Stomach (tissue), 9 donors: ENCODE results near the gene PRR23E. TPM values are rescaled to one million over a fixed set of nuclear protein-coding genes. Genes with fewer than 3 reads are reported as not detected.

Source experiments
- DNase-seq, 2 donors: peaks; one replicate each; pipeline versions ENCODE4 v3.0.0 to v3.0.0-alpha.2; 2013 to 2019
- H3K27ac ChIP-seq, 5 donors: fragments of 200-600 bp in 4 of 5; sonication (generic) in 4 of 5; one replicate each; pipeline ENCODE4 v1.5.1; 2013 to 2019; ENCODE audit warnings: mild to moderate bottlenecking in 1 of 5, moderate library complexity in 1 of 5
- H3K27me3 ChIP-seq, 3 donors: fragments of 200-600 bp; sonication (generic); one replicate each; pipeline ENCODE4 v1.5.1; 2017 to 2019; ENCODE audit warnings: mixed run types in 1 of 3
- H3K36me3 ChIP-seq, 4 donors: fragments of 200-600 bp; sonication (generic); 1 replicate in 3 of 4; 2 replicates in 1 of 4; pipeline ENCODE4 v1.5.1; 2016 to 2019
- H3K4me1 ChIP-seq, 4 donors: fragments of 200-600 bp; sonication (generic); one replicate each; pipeline ENCODE4 v1.5.1; 2016 to 2019
- H3K4me3 ChIP-seq, 4 donors: fragments of 200-600 bp; sonication (generic) in 3 of 4; one replicate each; pipeline ENCODE4 v1.5.1; 2016 to 2019; ENCODE audit warnings: mild to moderate bottlenecking in 1 of 4
- H3K9me3 ChIP-seq, 4 donors: fragments of 200-600 bp; sonication (generic); one replicate each; pipeline ENCODE4 v1.5.1; 2016 to 2019
- EP300 ChIP-seq: sonication (generic); formaldehyde crosslinking; IDR thresholded peaks from one replicate; pipeline ENCODE4 v1.6.1; 2017; ENCODE audit warnings: antibody characterized with exemption
- POLR2A ChIP-seq, 4 donors: fragments of 450-650 bp; IDR thresholded peaks; one replicate each; pipeline ENCODE4 v1.6.1; 2016; ENCODE audit warnings: antibody characterized with exemption in 4 of 4, control low read depth in 2 of 4, mild to moderate bottlenecking in 1 of 4, moderate library complexity in 1 of 4
- POLR2AphosphoS5 ChIP-seq, 3 donors: sonication (generic); formaldehyde crosslinking; IDR thresholded peaks; one replicate each; pipeline ENCODE4 v1.6.1; 2016; ENCODE audit warnings: antibody characterized with exemption in 3 of 3
- WGBS, 5 donors: extraction: QIAGEN DNeasy Blood & Tissue Kit in 3 of 5; methylation state at CpG; one replicate each; pipeline versions ENCODE4 v1.1.5 to v1.1.7; 2013 to 2018; 5-methylcytosine and 5-hydroxymethylcytosine counted together
- intact Hi-C: fragments of 100-400 bp; cut with DNase I; formaldehyde crosslinking; loops from one replicate; pipeline ENCODE4 v1.15.1; 2023; ENCODE audit warnings: low total_unique reads
- polyA plus RNA-seq, 3 donors: library from polyadenylated mRNA; stranded (reverse); fragments of 200-250 nt; gene quantifications; one replicate each; pipeline ENCODE4 v1.2.3, GENCODE V29; 2013
- total RNA-seq, 5 donors: library from RNA; depleted of rRNA; stranded (reverse); fragments of >200 nt; gene quantifications; one replicate each; pipeline versions ENCODE4 v1.1.0 to v1.2.3, GENCODE V29; 2014 to 2016
- TF ChIP-seq, protein P1 (sequence below), 7 experiments: fragments of 450-650 bp in 4 of 7; fragments of 200-600 bp in 3 of 7; sonication (generic) in 3 of 7; IDR thresholded peaks; one replicate each; pipeline ENCODE4 v1.5.1; 2016 to 2019; ENCODE audit warnings: antibody characterized with exemption in 7 of 7, control low read depth in 2 of 7, mild to moderate bottlenecking in 1 of 7
- donor health status: healthy with polysubstance abuse.
- donor health status: Bipolar disorder and iron deficiency.
- donor health status: healthy.

Gene PRR23E
- total and polyA plus RNA-seq, 8 donors = not detected

DNA sequence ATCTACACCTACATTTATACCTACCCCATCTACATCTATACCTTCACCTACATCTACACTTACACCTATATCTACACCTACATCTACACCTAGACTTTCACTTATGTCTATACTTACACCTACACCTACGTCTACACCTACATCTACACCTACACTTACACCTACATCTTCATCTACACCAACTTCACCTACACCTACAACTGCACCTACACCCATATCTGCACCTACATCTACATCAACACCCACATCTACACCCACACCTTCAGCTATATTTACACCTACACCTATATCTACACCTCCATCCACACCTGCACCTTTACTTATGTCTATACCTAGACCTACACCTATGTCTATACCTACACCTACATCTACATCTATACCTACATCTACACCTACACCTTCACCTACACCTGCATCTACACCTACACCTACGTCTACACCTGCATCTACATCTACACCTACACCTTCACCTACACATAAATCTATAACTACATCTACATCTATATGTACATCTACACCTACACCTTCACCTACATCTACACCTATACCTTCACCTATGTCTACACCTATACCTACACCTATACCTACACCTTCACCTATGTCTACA is 30.9 kb upstream of the PRR23E start:
- H3K27ac ChIP-seq = no peak overlapping the region
- no peaks in the 10 kb centered on the region for H3K36me3 ChIP-seq
- peaks cover 0 to 32% (median 9%) of the 10 kb centered on the region in 3 donors for H3K27me3 ChIP-seq
- H3K9me3 ChIP-seq = no peaks in the 10 kb centered on the region
- WGBS, 5 donors = 71 to 90% (median 86%) methylated on average over 2 of the region's 2 CpGs
- TF ChIP-seq POLR2A (IDR thresholded peaks at IDR 0.05) (no peak), EP300 (no peak), POLR2AphosphoS5 (IDR thresholded peaks at IDR 0.05) (no peak)
- TF ChIP-seq, protein P1, sequence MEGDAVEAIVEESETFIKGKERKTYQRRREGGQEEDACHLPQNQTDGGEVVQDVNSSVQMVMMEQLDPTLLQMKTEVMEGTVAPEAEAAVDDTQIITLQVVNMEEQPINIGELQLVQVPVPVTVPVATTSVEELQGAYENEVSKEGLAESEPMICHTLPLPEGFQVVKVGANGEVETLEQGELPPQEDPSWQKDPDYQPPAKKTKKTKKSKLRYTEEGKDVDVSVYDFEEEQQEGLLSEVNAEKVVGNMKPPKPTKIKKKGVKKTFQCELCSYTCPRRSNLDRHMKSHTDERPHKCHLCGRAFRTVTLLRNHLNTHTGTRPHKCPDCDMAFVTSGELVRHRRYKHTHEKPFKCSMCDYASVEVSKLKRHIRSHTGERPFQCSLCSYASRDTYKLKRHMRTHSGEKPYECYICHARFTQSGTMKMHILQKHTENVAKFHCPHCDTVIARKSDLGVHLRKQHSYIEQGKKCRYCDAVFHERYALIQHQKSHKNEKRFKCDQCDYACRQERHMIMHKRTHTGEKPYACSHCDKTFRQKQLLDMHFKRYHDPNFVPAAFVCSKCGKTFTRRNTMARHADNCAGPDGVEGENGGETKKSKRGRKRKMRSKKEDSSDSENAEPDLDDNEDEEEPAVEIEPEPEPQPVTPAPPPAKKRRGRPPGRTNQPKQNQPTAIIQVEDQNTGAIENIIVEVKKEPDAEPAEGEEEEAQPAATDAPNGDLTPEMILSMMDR (IDR thresholded peaks at IDR 0.05) = no peak
- H3K4me1 ChIP-seq = no peaks in the 10 kb centered on the region
- DNase-seq = no peak
- intact Hi-C loops = no loop called here
- no peak overlapping the region for H3K4me3 ChIP-seq

- 46 to 60% (median 53%) methylated on average over 12 to 15 of the region's 15 CpGs for WGBS, 5 donors
- peak in 1 of 2 donors; percentile 58 for DNase-seq
- Histone ChIP-seq H3K4me1 (no peaks in the 10 kb centered on the region), H3K36me3 (no peaks in the 10 kb centered on the region), H3K27ac (no peak overlapping the region), H3K9me3 (no peaks in the 10 kb centered on the region), H3K27me3 (peaks cover 0 to 30% (median 4%) of the 10 kb centered on the region in 3 donors), H3K4me3 (no peak overlapping the region)
- intact Hi-C loops = no loop called here
- TF ChIP-seq EP300 (no peak), POLR2AphosphoS5 (IDR thresholded peaks at IDR 0.05) (no peak), POLR2A (IDR thresholded peaks at IDR 0.05) (no peak)
- TF ChIP-seq, protein P1 (IDR thresholded peaks at IDR 0.05) = no peak
Measured at GRCh38 chr3:127162947-127163645, 29.8 kb upstream of the PRR23E start.

DNA sequence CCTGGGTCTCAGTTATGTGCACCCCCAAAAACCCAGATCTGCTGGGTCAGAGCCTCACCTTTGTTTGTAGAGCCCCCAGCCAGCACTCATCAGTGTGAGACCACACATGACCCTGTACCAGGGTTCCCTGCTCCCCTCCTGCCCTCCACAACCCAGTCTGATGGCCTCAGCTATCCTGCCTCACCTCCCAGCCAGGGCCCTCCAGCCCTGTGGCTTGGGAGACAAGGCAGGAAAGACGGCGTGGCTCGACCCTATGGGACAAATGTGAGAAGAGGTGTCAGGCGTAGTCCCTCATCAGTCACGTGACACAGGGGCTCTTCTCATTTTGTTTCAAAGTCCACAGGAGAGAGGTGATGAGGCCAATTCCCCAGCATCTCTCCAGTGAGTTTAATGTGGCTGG is 28.3 kb upstream of the PRR23E start:
- 64 to 76% (median 73%) methylated on average over 5 of the region's 5 CpGs for WGBS, 5 donors
- intact Hi-C loops = no loop called here
- Histone ChIP-seq H3K27me3 (peaks cover 0 to 23% (median 0%) of the 10 kb centered on the region in 3 donors), H3K36me3 (no peaks in the 10 kb centered on the region), H3K4me3 (no peak overlapping the region), H3K9me3 (no peaks in the 10 kb centered on the region), H3K4me1 (no peaks in the 10 kb centered on the region), H3K27ac (no peak overlapping the region)
- no peak for DNase-seq
- TF ChIP-seq EP300 (no peak), POLR2AphosphoS5 (IDR thresholded peaks at IDR 0.05) (no peak), POLR2A (IDR thresholded peaks at IDR 0.05) (no peak)
- TF ChIP-seq, protein P1 (IDR thresholded peaks at IDR 0.05) = no peak

- H3K36me3 ChIP-seq = no peaks in the 10 kb centered on the region
- intact Hi-C loops = no loop called here
- H3K27ac ChIP-seq = no peak overlapping the region
- no peak overlapping the region for H3K4me3 ChIP-seq
- no peaks in the 10 kb centered on the region for H3K9me3 ChIP-seq
- no peak for TF ChIP-seq POLR2A (IDR thresholded peaks at IDR 0.05)
- no peak for TF ChIP-seq EP300
- TF ChIP-seq, protein P1 (IDR thresholded peaks at IDR 0.05) = no peak
- no peak for TF ChIP-seq POLR2AphosphoS5 (IDR thresholded peaks at IDR 0.05)
- 87 to 100% (median 91%) methylated on average over 2 of the region's 2 CpGs for WGBS, 5 donors
- peaks cover 0 to 23% (median 0%) of the 10 kb centered on the region in 3 donors for H3K27me3 ChIP-seq
- H3K4me1 ChIP-seq = no peaks in the 10 kb centered on the region
- DNase-seq = no peak
Measured at GRCh38 chr3:127165036-127165435, 27.9 kb upstream of the PRR23E start.
